Lower leg skin (tissue), 3 donors: Measurements from ENCODE around the gene MEF2C.

Source experiments
- CTCF ChIP-seq, 3 donors: fragments of 450-650 bp; IDR thresholded peaks; one replicate each; pipeline ENCODE4 v1.5.1; 2016; ENCODE audit warnings: antibody characterized with exemption in 3 of 3, mild to moderate bottlenecking in 3 of 3, moderate library complexity in 2 of 3
- POLR2A ChIP-seq, 2 donors: fragments of 450-650 bp; IDR thresholded peaks; one replicate each; pipeline ENCODE4 v1.6.1; 2016 to 2017; ENCODE audit warnings: antibody characterized with exemption in 2 of 2, mild to moderate bottlenecking in 1 of 2, moderate library complexity in 1 of 2

GRCh38 chr5:88693071-88693932, 189.7 kb downstream of the MEF2C start:
- no peak for TF ChIP-seq POLR2A (IDR thresholded peaks at IDR 0.05)
- TF ChIP-seq CTCF (IDR thresholded peaks at IDR 0.05), result no peak
